Fibroblast of lung (primary cell): Measurements from ENCODE around the gene PSMD13.

ENCODE experiments used
- EZH2 ChIP-seq: IDR thresholded peaks from 2 replicates; pipeline ENCODE4 v1.5.1; 2012; ENCODE audit warnings: low read length, control low read depth, mild to moderate bottlenecking; ENCODE audit errors: missing control alignments
- TF ChIP-seq, protein P1 (sequence below), 2 donors: IDR thresholded peaks in 1 of 2; conservative IDR thresholded peaks in 1 of 2; 1 replicate in 1 of 2; 2 replicates in 1 of 2; pipeline ENCODE4 v1.5.1; 2011 to 2012; ENCODE audit warnings: low read length in 2 of 2, control low read depth in 1 of 2, inconsistent platforms in 1 of 2, low read depth in 1 of 2, mild to moderate bottlenecking in 1 of 2

DNA sequence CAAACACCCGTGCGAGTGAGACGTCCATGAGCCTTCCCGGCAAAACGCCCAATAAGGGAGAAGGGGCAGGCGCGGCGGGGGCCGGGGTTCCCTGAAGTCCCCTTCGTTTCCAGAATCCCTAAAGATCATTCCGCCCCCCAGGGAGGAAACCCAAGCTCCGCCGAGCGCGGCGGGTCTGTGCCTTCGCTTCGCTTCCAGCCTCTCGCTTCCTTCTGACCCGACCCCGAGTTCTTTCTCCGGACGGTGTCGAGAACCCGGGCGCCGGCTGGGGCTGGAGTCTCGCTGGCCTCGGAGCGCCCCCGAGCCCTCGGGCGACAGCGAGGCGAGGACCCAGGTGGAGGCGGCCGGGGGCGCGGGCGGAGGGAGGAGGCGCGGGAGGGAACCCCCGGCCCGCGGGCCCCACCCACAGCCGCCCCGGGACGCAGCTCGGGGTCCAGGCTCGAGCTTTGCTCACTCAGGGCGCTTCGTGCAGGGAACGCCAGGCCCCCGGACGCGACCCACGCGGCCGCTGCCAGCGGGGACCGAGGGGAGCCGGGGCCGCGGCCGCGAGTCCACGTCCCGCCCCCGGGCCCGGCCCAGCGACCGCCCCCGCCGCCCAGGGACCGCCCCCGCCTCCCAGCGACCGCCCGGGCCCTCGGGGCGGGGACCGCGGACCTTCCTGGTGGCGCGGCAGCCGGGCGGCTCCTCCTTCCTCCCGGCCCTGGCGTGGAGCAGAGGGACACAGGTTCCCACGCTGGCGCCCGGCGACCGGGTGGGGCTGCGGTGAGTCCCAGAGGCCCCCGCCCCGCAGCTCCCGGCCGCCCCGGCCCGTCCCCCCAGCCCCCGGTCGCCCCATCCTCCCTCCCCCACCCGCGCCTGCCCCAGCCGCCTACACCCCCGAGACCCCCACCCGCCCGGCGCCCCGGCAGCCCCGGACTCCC, 52.0 kb downstream of the PSMD13 start, which contains the start of gene PGGHG:
- TF ChIP-seq, protein P1, sequence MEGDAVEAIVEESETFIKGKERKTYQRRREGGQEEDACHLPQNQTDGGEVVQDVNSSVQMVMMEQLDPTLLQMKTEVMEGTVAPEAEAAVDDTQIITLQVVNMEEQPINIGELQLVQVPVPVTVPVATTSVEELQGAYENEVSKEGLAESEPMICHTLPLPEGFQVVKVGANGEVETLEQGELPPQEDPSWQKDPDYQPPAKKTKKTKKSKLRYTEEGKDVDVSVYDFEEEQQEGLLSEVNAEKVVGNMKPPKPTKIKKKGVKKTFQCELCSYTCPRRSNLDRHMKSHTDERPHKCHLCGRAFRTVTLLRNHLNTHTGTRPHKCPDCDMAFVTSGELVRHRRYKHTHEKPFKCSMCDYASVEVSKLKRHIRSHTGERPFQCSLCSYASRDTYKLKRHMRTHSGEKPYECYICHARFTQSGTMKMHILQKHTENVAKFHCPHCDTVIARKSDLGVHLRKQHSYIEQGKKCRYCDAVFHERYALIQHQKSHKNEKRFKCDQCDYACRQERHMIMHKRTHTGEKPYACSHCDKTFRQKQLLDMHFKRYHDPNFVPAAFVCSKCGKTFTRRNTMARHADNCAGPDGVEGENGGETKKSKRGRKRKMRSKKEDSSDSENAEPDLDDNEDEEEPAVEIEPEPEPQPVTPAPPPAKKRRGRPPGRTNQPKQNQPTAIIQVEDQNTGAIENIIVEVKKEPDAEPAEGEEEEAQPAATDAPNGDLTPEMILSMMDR (conservative IDR thresholded peaks at IDR 0.05 in 1 of 2, IDR thresholded peaks at IDR 0.05 in 1 of 2; ENCODE audit: low read depth in 1 of 2, low read length in 2 of 2), result no peak
- no peak for TF ChIP-seq EZH2
